IMR-90 (cell line): ENCODE data around the gene ANKS3.

Experiments used
- BHLHE40 ChIP-seq: fragments of 150-350 bp; IDR thresholded peaks from 2 replicates; pipeline ENCODE4 v1.6.1; 2016; ENCODE audit warnings: mild to moderate bottlenecking, low read depth, low read length
- CTCF ChIP-seq: conservative IDR thresholded peaks from 2 replicates; pipeline ENCODE4 v1.5.1; 2012; ENCODE audit warnings: mild to moderate bottlenecking, low read depth, low read length, improper control_type of control experiment
- FOS ChIP-seq: fragments of 150-350 bp; IDR thresholded peaks from 2 replicates; pipeline ENCODE4 v1.6.1; 2016; ENCODE audit warnings: low read depth, low read length
- MAFK ChIP-seq: IDR thresholded peaks from 2 replicates; pipeline ENCODE4 v1.6.1; 2012; ENCODE audit warnings: low read depth, low read length, improper control_type of control experiment
- MXI1 ChIP-seq: IDR thresholded peaks from 2 replicates; pipeline ENCODE4 v1.6.1; 2012; ENCODE audit warnings: low read depth, mild to moderate bottlenecking, low read length, moderate library complexity, borderline replicate concordance
- NFE2L2 ChIP-seq: fragments of 150-350 bp; IDR thresholded peaks from 2 replicates; pipeline ENCODE4 v1.6.1; 2016; ENCODE audit warnings: low read depth, mild to moderate bottlenecking, low read length
- POLR2A ChIP-seq: IDR thresholded peaks from 2 replicates; pipeline ENCODE4 v1.6.1; 2012; ENCODE audit warnings: mild to moderate bottlenecking, low read depth, low read length
- RAD21 ChIP-seq: IDR thresholded peaks from 2 replicates; pipeline ENCODE4 v1.6.1; 2012; ENCODE audit warnings: low read length, improper control_type of control experiment
- RFX5 ChIP-seq: IDR thresholded peaks from 2 replicates; pipeline ENCODE4 v1.8.0; 2012; ENCODE audit warnings: low read depth, mild to moderate bottlenecking, low read length, moderate library complexity
- TF ChIP-seq, protein P1 (sequence below): fragments of 150-350 bp; IDR thresholded peaks from 2 replicates; pipeline ENCODE4 v1.6.1; 2017; ENCODE audit warnings: mild to moderate bottlenecking, antibody characterized with exemption, low read length, low read depth

GRCh38 chr16:4682084-4682591, 51.9 kb downstream of the ANKS3 start:
- no peak for TF ChIP-seq CTCF
- TF ChIP-seq POLR2A, result no peak
- no peak for TF ChIP-seq RAD21
- TF ChIP-seq MXI1, result no peak
- TF ChIP-seq, protein P1, sequence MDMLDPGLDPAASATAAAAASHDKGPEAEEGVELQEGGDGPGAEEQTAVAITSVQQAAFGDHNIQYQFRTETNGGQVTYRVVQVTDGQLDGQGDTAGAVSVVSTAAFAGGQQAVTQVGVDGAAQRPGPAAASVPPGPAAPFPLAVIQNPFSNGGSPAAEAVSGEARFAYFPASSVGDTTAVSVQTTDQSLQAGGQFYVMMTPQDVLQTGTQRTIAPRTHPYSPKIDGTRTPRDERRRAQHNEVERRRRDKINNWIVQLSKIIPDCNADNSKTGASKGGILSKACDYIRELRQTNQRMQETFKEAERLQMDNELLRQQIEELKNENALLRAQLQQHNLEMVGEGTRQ, result no peak
- TF ChIP-seq BHLHE40, result no peak
- TF ChIP-seq MAFK, result no peak
- no peak for TF ChIP-seq NFE2L2
- no peak for TF ChIP-seq RFX5
- TF ChIP-seq FOS, result no peak
